GM21529 (cell line): ENCODE data around the gene TLCD5.

Experiments used
- ATAC-seq: cut with Tn5 transposase; IDR thresholded peaks from one replicate; pipeline ENCODE4 v1.9.1; 2021; ENCODE audit not compliant: unreplicated experiment

TLCD5 gene

DNA sequence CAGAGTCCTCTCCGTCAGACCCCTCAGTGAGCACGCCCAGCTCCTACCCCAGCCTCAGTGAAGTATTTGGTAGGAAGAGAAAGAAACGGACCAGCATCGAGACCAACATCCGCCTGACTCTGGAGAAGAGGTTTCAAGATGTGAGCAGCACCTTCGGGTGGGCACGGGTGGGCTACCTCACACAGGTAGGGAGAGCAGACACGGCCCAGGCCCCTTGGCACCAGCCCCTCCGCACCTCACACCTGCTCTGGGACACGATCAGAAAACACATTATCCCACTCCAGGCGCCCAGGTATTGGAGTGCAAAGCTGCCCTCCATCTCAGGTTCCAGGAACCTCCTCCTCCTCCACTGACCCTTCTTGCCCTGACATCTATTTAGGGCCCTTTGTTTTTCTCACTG is 17.6 kb upstream of the TLCD5 start:
- no peak for ATAC-seq

DNA sequence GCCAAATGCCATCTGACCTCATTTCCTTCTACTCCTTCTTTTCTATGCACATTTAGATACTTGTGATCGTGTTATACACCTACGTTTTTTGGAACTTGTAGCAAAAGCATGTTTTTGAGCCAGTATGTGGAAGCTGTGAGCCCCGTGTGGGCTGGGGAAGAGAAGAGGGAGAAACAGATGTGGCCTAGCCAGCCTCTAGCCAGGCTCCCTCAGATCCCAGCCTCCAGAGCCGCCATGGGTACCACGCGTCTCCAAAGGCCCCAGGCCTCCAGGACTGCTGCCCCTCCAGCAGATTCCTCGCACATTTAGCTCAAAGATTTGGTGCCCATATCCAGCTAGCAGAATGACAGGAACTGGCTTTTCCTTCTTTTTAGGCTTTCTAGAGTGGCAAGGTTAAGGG is 17.0 kb upstream of the TLCD5 start:
- no peak for ATAC-seq

DNA sequence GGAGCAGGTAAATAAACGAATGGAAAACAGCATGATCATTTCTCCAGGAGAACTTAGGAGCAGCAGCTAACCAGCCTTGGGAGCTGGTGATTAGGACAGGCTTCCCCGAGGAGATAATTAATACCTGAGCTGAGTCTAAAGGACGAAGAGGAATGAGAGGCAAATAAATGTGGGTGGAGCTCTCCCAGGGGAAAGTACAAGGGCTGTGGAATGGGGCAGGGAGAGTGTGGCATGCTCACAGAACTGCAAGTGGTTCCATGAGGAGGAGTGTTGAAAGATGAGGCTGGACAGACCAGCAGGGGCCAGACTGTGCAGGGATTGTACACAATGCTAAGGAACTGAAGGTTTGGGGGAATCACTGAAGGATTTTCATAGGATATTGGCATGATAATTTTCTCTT is 14.2 kb upstream of the TLCD5 start:
- ATAC-seq = no peak

DNA sequence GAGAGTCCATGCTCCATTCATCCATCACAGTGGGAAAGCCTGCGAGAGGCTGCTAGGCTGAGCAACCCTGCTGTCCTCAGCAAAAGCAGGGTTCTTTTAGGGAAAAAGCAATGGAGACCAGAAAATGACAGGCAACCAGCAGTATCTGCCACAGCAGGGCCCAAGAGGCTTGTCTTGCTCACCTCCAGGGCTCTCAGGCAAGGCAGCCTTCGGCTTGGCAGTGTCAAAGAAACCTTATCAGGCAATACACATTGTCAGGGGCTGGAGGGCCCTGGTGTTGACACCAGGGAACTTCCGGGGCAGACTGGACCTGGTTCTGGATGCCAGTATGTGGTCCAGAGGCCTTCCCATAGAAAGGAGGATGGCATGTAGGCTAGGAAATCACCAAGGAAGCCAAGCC is 10.2 kb upstream of the TLCD5 start:
- ATAC-seq = no peak

DNA sequence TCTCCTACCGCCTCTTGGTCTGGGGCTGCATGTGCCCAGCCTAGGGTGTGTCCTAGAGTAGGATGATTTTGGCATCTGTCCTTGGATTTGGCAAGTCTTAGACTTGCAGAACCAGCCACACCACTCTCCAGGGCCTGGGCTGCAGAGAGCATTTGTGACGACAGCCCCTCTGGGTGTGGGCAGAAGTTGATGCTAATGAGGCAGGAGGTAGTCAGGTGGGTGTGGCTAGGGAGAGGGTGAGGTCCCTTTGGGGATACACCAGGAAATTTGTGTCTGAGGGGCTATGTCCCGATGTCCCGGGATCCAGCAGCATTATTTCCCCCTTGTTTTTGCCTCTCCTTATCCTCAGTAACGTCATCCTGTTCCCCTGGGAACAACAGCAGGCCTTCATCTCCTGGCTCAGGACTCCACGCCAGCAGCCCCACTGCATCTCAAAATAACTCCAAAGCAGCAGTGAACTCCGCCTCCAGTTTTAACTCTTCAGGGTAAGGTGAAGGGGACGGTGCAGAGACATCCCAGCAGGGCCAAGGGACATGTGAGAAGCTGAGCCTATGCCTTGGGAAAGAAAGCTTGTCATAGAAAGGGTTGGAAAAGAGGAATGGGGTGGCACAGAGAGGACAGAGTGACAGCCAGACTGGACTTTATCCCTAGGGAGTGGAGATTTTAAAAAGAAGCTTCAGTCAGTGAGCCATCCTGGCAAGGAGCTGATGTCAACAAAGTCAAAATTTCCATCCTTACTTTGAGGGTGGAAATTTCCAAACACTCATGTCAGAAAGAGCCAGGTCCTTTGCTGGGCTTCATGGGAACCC is 8.0 kb upstream of the TLCD5 start:
- ATAC-seq = no peak

DNA sequence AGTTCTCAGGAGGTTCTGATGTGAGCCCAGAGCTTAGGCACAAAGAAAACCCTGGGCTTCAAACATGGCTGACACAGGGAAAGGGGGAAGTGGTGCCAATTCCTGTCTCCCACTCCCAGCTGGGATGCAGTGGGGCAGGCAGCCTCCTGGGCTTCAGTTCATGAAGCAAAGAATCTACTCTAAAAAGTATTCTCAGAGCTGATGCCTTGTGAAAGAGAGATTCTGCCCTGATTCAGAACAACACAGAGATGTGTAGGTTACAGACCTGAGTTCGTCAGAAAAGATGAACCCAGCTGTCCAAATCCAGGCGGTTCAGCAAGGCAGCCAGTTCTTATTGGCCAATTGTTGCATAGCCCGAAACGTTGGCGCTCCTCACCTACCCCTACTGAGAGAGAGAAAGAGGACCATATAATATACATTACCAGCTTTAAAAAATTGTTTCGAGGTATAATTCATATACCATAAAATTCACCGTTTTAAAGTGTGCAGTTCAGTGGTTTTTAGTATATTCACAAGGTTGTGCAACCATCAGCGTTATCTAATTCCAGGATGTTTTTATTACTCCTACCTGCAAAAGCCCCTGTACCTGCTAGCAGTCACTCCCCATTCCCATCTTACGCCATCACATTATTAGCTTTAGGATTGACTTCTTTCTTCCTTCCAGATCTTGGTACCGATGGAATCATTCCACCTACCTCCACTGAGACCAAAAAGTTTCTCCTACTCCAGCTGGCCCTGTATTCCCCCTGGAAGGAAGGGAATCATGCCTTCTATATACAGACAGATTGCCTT is 7.2 kb upstream of the TLCD5 start:
- ATAC-seq = no peak

DNA sequence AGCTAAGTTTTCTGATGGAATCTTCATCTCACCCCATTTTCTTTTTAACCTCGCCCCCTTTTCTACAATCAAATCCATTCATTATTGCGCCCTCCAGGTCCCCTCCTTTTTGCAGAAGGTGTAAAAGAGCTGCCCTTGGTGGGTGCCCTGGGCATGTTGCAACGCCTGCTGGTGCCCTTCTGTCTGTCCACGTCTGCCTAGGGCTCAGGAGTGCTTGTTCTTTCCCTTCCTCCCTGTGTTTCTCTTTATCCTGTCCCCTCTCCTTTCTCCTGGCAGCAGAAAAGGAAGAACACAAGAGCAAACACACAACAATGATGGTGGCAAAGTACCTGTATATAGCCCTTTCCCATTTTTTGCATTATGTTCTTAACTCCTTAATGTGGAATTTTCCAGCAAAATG is 6.2 kb upstream of the TLCD5 start:
- ATAC-seq = no peak

DNA sequence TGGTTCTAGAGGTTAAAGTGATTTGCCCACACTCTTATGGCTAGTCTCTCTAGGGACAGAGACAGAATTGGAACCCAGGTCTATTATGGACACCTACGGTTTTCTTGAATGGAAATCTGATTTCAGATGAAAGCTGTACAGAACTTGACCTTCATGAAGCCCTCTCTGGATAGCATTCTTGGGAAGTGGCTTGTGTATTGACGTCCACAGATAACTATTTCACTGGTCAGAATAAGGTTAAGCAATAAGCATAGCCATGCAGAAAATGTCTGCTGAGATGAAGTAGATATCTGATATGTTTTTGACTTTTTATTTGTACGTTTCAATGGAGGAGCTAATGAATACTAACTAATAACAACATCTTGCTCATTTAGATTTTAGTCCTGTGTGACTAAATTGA is 1.1 kb downstream of the TLCD5 start:
- ATAC-seq = no peak

DNA sequence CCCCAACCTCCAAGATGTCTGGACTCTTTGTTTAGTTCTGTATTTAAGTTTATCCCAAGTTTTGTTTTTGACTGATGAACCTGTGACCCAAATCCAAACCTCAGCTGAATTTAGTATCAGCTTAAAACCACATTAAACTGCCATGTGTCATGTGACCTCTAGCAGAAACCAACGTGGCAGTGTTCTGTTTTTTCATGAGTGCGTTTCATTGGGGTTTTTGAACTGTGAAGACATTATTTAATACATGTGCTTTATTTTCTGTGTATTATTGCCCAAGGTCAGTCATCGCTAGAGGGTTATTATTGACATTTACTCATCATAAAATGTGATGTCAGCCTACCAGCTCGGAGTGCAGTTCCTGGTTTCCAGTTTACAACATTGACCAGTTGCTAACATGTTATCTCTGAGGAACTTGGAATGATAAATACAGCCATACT is 1.8 kb downstream of the TLCD5 start:
- ATAC-seq = no peak

DNA sequence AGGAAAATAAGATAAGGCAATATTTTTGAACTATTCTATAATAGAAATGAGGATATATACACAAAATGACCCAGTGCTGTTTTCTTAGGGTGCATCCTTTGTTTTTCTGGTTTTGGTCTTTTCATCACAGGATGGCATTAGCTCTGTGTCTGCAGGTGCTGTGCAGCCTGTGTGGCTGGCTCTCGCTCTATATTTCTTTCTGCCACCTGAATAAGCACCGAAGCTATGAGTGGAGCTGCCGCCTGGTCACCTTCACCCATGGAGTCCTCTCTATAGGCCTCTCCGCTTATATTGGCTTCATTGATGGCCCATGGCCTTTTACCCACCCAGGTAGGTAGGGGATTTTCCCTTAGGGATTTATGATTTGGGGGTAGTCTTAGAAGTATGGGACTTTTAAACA is 2.2 kb downstream of the TLCD5 start:
- ATAC-seq = no peak

DNA sequence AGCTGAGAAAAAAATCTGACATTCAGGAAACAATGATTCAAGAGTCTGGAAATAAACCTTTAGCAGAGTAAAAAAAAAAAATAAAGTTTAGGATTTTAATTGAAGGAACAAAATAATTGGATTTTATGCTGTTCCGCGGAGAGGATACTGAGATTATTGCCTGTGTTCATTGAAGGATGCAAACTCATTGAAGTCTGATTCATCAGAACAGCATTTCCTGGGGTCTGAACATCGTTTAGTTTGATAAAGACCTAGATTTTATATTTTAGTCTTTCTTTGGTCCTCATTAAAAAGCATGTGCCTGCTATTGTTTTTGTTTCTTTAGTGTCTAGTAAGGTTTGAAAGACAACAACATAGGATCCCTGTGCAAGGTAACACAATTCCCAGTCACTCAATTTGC is 4.5 kb downstream of the TLCD5 start:
- no peak for ATAC-seq

DNA sequence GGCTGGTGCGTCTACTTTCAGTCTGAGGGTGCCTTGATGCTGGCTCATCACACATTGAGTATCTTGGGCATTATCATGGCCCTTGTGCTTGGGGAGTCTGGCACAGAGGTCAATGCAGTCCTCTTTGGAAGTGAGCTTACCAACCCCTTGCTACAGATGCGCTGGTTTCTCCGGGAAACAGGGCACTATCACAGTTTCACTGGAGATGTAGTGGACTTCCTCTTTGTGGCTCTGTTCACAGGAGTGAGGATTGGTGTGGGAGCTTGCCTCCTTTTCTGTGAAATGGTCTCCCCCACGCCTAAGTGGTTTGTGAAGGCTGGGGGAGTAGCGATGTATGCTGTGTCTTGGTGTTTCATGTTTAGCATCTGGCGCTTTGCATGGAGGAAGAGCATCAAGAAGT is 4.9 kb downstream of the TLCD5 start:
- no peak for ATAC-seq

DNA sequence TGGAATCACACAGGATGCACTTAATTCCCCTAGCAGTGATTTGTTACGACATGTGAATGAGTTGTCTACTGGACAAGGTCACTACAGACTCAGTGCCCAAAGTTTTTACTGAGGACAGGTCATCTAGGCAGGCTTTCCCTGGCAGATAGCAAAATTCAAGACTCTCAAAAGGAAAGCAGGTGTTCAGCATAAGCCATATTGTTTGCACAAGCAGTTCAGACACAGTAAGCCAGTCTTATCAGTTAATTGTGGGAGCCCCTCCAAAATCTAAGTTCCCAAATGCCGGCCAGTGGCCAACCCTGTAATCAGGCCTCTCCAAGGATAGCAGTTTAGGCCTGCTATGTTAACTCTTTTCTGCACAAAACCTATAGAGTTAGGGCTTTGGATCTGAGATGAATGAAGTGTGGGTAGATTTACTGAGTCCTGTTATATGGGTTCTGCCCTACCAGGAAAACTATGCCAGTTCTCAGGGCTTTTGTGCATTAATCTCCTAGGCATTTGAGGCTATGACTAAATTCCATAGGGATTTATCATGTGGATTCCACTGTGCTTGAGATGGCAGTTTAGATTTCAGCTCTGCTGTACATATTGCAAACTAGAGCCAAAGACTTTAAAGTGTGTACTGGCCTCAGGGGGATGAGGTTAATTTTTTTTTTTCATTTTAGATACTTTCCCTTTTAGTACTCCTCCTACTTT is 6.3 kb downstream of the TLCD5 start:
- no peak for ATAC-seq

DNA sequence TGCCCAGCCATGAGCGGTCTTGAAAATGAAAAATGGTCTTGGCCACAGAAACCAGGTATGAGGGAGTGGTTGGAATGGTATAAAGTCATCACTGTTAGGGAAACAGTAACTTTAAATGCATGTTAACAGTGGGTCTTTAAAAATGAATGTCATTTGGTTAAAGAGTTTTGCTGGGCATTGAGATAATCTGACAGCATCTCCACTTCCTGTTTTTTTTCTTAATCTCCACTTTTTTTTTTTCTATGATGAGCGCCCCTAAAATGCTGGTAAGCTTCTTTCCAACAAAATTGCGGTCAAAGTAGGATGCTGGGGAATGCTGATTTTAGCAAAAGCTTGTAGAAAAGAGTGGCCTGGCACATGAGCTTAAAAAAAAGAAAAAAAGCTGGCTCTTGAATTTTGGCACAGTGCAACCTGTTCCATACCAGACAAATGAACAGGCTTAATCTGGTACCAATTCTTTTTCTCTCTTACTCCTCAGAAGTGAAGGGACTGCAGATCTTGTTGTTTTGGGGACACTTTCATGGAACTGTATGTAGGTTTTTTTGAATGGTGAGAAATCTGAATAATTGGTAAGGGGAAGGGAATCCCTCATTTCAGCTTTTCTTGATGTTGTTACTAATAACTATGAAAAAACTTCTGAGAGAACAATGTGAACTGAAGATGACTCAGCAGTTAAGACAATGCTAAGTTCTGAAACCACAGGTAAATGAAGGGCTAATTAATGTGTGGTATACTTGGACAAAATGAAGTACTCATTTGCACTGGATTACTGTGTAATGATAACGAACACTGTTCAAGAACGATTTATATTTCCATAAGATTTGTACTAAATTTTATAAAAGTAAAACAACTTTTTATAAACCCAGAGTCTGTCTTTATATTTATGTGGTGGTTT is 8.0 kb downstream of the TLCD5 start:
- ATAC-seq = no peak

DNA sequence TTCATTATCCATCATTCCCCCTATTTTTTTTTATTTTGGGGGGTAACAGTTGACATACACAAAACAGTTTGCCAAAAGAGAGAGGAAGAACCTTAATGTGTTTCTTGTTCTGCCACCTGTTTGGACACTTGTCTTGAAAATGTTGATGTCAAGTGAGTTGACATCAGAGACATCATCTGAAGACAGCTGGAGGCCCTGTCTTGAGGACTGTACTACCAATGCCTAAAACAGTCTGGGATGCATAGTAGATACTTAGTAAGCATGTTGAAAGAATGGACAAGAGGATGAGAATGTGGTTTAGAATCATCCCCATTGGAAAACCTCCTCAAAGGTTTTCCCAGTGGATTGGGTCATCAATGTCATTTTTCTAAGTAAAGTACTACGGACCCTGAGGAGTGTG is 8.7 kb downstream of the TLCD5 start:
- ATAC-seq = no peak

DNA sequence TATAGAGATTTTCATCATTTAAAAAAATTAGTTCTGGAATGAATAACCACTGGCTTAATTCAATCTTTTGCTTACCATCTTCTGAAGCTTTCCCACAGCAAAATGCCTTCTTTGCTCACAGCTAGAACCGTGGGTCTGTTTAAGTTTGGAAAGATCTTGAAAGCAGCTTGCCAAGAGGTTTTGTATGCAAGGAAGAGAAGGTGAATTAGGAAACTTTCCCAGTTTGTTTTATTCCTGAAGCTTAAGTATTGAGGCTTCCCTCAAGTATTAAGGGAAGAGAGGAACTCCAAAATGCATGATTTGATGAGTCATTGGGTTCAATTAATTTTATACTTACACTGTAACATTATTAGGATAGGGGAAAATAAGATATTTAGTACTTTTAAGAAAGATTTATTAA is 9.2 kb downstream of the TLCD5 start:
- ATAC-seq = no peak

DNA sequence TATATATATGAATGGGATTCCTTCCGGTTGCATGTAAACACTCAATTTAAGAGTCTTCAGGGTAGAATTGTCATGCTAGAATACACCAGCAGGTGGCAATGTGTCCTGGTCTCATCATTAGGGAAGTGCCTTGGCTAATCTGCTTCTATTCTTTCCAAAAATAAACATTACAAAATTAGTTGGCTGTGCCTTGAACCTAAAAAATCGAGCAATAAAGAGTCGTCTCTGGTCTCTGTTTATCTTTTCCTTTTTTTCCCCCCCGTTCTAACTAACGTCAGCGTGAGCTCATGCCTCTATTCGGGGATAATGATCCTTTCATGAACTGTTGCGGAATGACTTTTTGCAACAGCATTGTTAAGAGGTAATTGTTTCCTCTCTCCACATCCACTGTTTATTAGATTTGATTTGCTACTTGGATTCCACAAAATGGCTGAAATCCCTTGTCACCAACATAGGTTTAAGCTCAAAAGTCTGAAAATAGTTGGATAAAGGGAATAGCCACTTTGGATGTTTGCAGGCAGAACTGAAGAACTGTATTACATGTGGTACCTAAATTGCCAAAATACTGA is 9.9 kb downstream of the TLCD5 start:
- ATAC-seq = no peak

DNA sequence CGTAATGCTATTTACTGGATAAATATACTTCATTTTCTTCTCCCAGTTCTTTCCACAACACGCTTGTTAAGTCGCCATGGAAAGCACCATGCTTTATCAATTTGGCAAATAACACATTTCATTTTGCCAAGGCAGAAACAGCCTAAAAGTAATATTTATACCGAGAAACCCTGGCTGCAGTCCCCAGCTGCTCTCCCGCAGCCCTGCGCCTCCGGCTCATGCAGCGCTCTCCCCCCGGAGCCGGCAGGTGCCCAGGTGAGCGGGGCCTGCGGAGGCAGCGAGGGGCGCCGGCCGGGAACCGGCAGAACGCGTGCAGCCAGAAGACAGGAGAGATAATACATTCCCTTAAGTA is 10.4 kb downstream of the TLCD5 start:
- ATAC-seq = peak; percentile 28

DNA sequence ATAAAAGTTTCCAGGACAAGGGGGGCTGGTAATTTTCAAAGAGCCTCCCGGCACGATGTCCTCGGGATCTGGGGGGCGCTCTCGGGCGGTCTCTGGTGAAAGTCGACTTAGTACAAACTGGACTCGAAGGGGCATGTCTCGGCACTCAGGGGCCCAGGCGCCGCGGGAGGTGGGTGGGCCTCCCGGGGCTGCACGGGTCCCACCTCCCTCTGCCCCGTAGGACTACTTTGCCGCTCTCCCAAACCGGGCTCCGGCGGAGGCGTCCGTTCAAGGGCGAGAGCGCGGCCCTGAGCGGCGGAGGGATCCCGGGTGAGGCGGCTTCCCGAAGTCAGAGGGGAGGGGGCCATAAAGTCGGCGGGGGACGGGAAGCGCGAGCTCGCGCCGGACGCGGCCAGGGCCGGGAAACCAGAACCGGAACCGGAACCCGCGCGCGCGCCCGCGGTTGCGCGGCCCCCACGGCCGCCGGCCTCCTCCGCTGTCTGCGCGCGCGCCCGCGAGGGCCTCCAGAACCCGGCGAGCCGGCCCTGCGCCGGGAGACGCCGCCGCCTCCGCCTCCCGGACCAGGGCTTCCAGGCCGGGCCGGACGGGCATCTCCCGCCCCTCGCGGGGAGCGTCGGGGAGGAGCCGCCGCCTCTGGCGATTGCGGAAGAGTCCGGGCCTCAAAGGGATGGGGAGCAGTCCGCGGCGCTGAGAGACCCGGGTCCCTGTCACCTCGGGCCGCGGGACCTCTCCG is 11.0 kb downstream of the TLCD5 start, which contains the start of gene ARHGEF12:
TSS of gene ARHGEF12 (plus strand) at position 506 of the 733 bp plus-strand sequence. CDS start 831 bp downstream, outside the sequence.
- peak; percentile 65 for ATAC-seq
